PC-3 (cell line): ENCODE results near the gene UQCR10. TPM values are rescaled to one million over a fixed set of nuclear protein-coding genes. Genes with fewer than 3 reads are reported as not detected.

ENCODE experiments used
- ATAC-seq: fragments of 200-7000 bp; cut with Tn5 transposase; 2 replicates; pipeline ENCODE4 v1.9.1; 2020; ENCODE audit warnings: mild to moderate bottlenecking, moderate library complexity
- BruUV-seq: library from RNA; stranded (reverse); fragments of 400-500 nt; replicated peaks from 2 replicates; lab custom pipeline; 2021; lab: Mats Ljungman, UMichigan
- CTCF ChIA-PET: fragments of 300-600 bp; sonication (Branson Sonifier 250); formaldehyde crosslinking; loops from one replicate; lab custom pipeline; 2022; ENCODE audit warnings: antibody characterized with exemption; lab: Charles Lee
- POLR2A ChIA-PET: fragments of 300-600 bp; sonication (Branson Sonifier 250); formaldehyde crosslinking; loops from one replicate; lab custom pipeline; 2022; ENCODE audit warnings: antibody characterized with exemption; ENCODE audit not compliant: unreplicated experiment; lab: Charles Lee
- DNase-seq: peaks from one replicate; pipeline ENCODE4 v3.0.0-alpha.2; 2015
- H2AFZ ChIP-seq: fragments of 300-600 bp; sonication (generic); 2 replicates; pipeline ENCODE4 v1.6.0; 2016; ENCODE audit warnings: antibody characterized with exemption, low read length
- H3F3A ChIP-seq: fragments of 300-600 bp; sonication (generic); one replicate; pipeline ENCODE4 v1.6.0; 2017; ENCODE audit warnings: antibody characterized with exemption, low read length, control low read depth, mild to moderate bottlenecking; ENCODE audit not compliant: unreplicated experiment
- H3K27ac ChIP-seq: fragments of 300-600 bp; sonication (generic); 2 replicates; pipeline ENCODE4 v1.5.1; 2016; ENCODE audit warnings: mild to moderate bottlenecking, low read length
- H3K27me3 ChIP-seq: fragments of 300-600 bp; sonication (generic); 2 replicates; pipeline ENCODE4 v1.6.1; 2016; ENCODE audit warnings: low read length, mixed read lengths
- H3K36me3 ChIP-seq: fragments of 300-600 bp; sonication (generic); 2 replicates; pipeline ENCODE4 v1.6.1; 2016; ENCODE audit warnings: low read depth, mixed run types, low read length, mixed read lengths
- H3K4me1 ChIP-seq: fragments of 300-600 bp; sonication (generic); 2 replicates; pipeline ENCODE4 v1.5.1; 2016; ENCODE audit warnings: low read length; ENCODE audit not compliant: insufficient read depth
- H3K4me2 ChIP-seq: fragments of 300-600 bp; sonication (generic); 2 replicates; pipeline ENCODE4 v1.6.0; 2016; ENCODE audit warnings: low read length
- H3K4me3 ChIP-seq: fragments of 300-600 bp; sonication (generic); 2 replicates; pipeline ENCODE4 v1.5.1; 2016; ENCODE audit warnings: mild to moderate bottlenecking, low read length, mixed read lengths
- H3K79me2 ChIP-seq: fragments of 300-600 bp; sonication (generic); 2 replicates; pipeline ENCODE4 v1.6.1; 2017; ENCODE audit warnings: low read length, mixed read lengths
- H3K9ac ChIP-seq: fragments of 300-600 bp; sonication (generic); 2 replicates; pipeline ENCODE4 v1.6.0; 2016; ENCODE audit warnings: mild to moderate bottlenecking, low read length
- H3K9me2 ChIP-seq: fragments of 300-600 bp; sonication (generic); replicated peaks from 2 replicates; pipeline ENCODE4 v1.6.1; 2016; ENCODE audit warnings: mixed run types, low read length, mixed read lengths
- H3K9me3 ChIP-seq: fragments of 300-600 bp; sonication (generic); 2 replicates; pipeline ENCODE4 v1.6.1; 2016; ENCODE audit warnings: low read length, mixed read lengths
- H4K20me1 ChIP-seq: fragments of 300-600 bp; sonication (generic); 2 replicates; pipeline ENCODE4 v1.6.1; 2016; ENCODE audit warnings: low read length, mixed read lengths
- CTCF ChIP-seq: fragments of 300-600 bp; sonication (generic); conservative IDR thresholded peaks from 2 replicates; pipeline ENCODE4 v1.5.1; 2017; ENCODE audit warnings: antibody characterized with exemption, low read depth, mild to moderate bottlenecking, low read length
- EZH2 ChIP-seq: fragments of 300-600 bp; sonication (generic); IDR thresholded peaks from one replicate; pipeline ENCODE4 v1.6.1; 2017; ENCODE audit warnings: antibody characterized with exemption, mild to moderate bottlenecking, low read length; ENCODE audit not compliant: unreplicated experiment
- EZH2phosphoT487 ChIP-seq: fragments of 300-600 bp; sonication (generic); IDR thresholded peaks from 2 replicates; pipeline ENCODE4 v1.6.1; 2018; ENCODE audit warnings: mild to moderate bottlenecking, antibody characterized with exemption, low read length, borderline replicate concordance
- intact Hi-C: fragments of 100-400 bp; cut with micrococcal nuclease; formaldehyde crosslinking; loops from 2 replicates; pipeline ENCODE4 v1.9.0; 2023
- total RNA-seq: library from RNA; depleted of rRNA; stranded (reverse); fragments of >200 nt; gene quantifications from 2 replicates; pipeline ENCODE4 v1.2.3, GENCODE V29; 2014

The UQCR10 gene
- total RNA-seq, 1 experiment from 2014 or later, result 196 TPM

GRCh38 chr22:29731058-29731850 is 35.9 kb upstream of the UQCR10 start:
- ChIA-PET POLR2A (no interaction called here), CTCF (no interaction called here)
- no peak overlapping the region for H2AFZ ChIP-seq
- no peak overlapping the region for H3K4me2 ChIP-seq
- no peaks in the 10 kb centered on the region for H3K9me2 ChIP-seq
- no peaks in the 10 kb centered on the region for H4K20me1 ChIP-seq
- H3K27ac ChIP-seq, result no peak overlapping the region
- H3K79me2 ChIP-seq, result no peaks in the 10 kb centered on the region
- no peaks in the 10 kb centered on the region for H3K36me3 ChIP-seq
- no peak for ATAC-seq
- intact Hi-C loops, result no loop called here
- no peak overlapping the region for H3K9ac ChIP-seq
- TF ChIP-seq EZH2, result no peak
- TF ChIP-seq EZH2phosphoT487, result no peak
- TF ChIP-seq CTCF, result no peak
- no peaks in the 10 kb centered on the region for H3F3A ChIP-seq
- H3K4me3 ChIP-seq, result no peak overlapping the region
- BruUV-seq, result no TSS peak
- H3K4me1 ChIP-seq, result no peaks in the 10 kb centered on the region
- H3K27me3 ChIP-seq, result no peaks in the 10 kb centered on the region
- DNase-seq, result no peak
- no peaks in the 10 kb centered on the region for H3K9me3 ChIP-seq

GRCh38 chr22:29732883-29733282 is 34.3 kb upstream of the UQCR10 start:
- no TSS peak for BruUV-seq
- CTCF ChIA-PET, result no interaction called here

More at GRCh38 chr22:29732883-29733282, 34.3 kb upstream of the UQCR10 start:
- Histone ChIP-seq H4K20me1 (no peaks in the 10 kb centered on the region), H2AFZ (no peak overlapping the region), H3K9ac (no peak overlapping the region), H3K27ac (no peak overlapping the region), H3K9me2 (no peaks in the 10 kb centered on the region), H3K9me3 (no peaks in the 10 kb centered on the region), H3K36me3 (no peaks in the 10 kb centered on the region), H3K4me1 (no peaks in the 10 kb centered on the region), H3K79me2 (no peaks in the 10 kb centered on the region), H3F3A (no peaks in the 10 kb centered on the region), H3K27me3 (no peaks in the 10 kb centered on the region), H3K4me2 (no peak overlapping the region), H3K4me3 (no peak overlapping the region)
- TF ChIP-seq CTCF (no peak), EZH2 (no peak), EZH2phosphoT487 (no peak)
- DNase-seq, result no peak
- intact Hi-C loops, result no loop called here
- no peak for ATAC-seq
- POLR2A ChIA-PET, result interaction anchor here (0.7 kb wide), 1 partner anchor 34 kb away, joined by 10 read pairs; the partner anchor contains the start of genes UQCR10 and ZMAT5
